Measurements from ENCODE around the gene SP6. TPM values are rescaled to one million over a fixed set of nuclear protein-coding genes. Genes with fewer than 3 reads are reported as not detected.

The SP6 gene
- total and polyA plus RNA-seq, 2 of the 8 experiments (the other 6 are each of a cell fraction or from before 2014, with no cell fraction given): 1.2 to 1.5 TPM

- Histone ChIP-seq H3K4ac (replicated peaks; ENCODE audit: insufficient read length, low read depth, low read length) (no peak within 1 kb of the TSS), H3K9ac (replicated peaks in 1 of 4; ENCODE audit: extremely low read depth in 1 of 4, low read depth in 3 of 4, low read length in 3 of 4) (peak within 1 kb of the TSS in 1 of 4 experiments; percentile 0; a peak in 2 of 7 replicates), H3K23ac (ENCODE audit: insufficient read length) (no peak within 1 kb of the TSS), H4K20me1 (replicated peaks in 1 of 2; ENCODE audit: control insufficient read depth in 1 of 2, insufficient read depth in 2 of 2, low read length in 2 of 2) (no peaks in the 10 kb centered on the region), H4K8ac (ENCODE audit: extremely low read depth, insufficient read depth, low read length) (peak within 1 kb of the TSS; percentile 88; the same call in 1 of the 2 replicates), H3K79me1 (ENCODE audit: low read depth, low read length) (no peaks in the 10 kb centered on the region), H2AK5ac (ENCODE audit: low read depth, low read length) (no peak within 1 kb of the TSS), H2BK120ac (replicated peaks; ENCODE audit: low read depth, low read length) (no peak within 1 kb of the TSS), H3K4me2 (ENCODE audit: insufficient read depth in 1 of 2, low read depth in 2 of 2, low read length in 2 of 2) (peak within 1 kb of the TSS; percentile 72 to 97), H3K4me3 (ENCODE audit: extremely low read depth in 1 of 4, insufficient read depth in 2 of 4, low read depth in 3 of 4, low read length in 4 of 4) (peak within 1 kb of the TSS; percentile 42 to 70 (median 70)), H3K23me2 (ENCODE audit: low read depth, low read length) (peaks cover 8% of the 10 kb centered on the region; the same call in 1 of the 2 replicates), H3K4me1 (replicated peaks in 1 of 4; ENCODE audit: control insufficient read depth in 3 of 4, insufficient read depth in 4 of 4, low read length in 3 of 4) (peaks cover 0 to 12% (median 7%) of the 10 kb centered on the region in 4 experiments; a peak in 6 of 7 replicates), H2BK12ac (ENCODE audit: low read depth, low read length) (peak within 1 kb of the TSS; percentile 19; the same call in 1 of the 2 replicates), H2BK20ac (ENCODE audit: low read length) (no peak within 1 kb of the TSS), H4K5ac (ENCODE audit: insufficient read length, low read depth, low read length) (peak within 1 kb of the TSS; percentile 2), H3K79me2 (ENCODE audit: control insufficient read depth in 1 of 2, insufficient read depth in 2 of 2, low read length in 2 of 2) (no peaks in the 10 kb centered on the region), H2BK15ac (ENCODE audit: low read length) (no peak within 1 kb of the TSS), H3K27ac (ENCODE audit: low read depth, low read length) (no peak within 1 kb of the TSS), H3K36me3 (ENCODE audit: control insufficient read depth in 2 of 4, insufficient read depth in 4 of 4, low read length in 3 of 4) (peaks cover 5 to 22% (median 15%) of the 10 kb centered on the region in 4 experiments; a peak in 6 of 8 replicates), H3K27me3 (replicated peaks in 1 of 4; ENCODE audit: control insufficient read depth in 3 of 4, extremely low read depth in 1 of 4, insufficient read depth in 3 of 4, low read length in 3 of 4) (no peaks in the 10 kb centered on the region), H3K9me3 (ENCODE audit: insufficient read depth in 2 of 2, low read depth in 1 of 2, low read length in 1 of 2) (no peaks in the 10 kb centered on the region), H3K56ac (replicated peaks; ENCODE audit: insufficient read length, low read depth, low read length) (no peak within 1 kb of the TSS), H3K14ac (ENCODE audit: insufficient read length) (no peak within 1 kb of the TSS), H3K18ac (ENCODE audit: extremely low read depth, low read length) (peak within 1 kb of the TSS; percentile 48; the same call in 1 of the 2 replicates), H2BK5ac (ENCODE audit: low read depth, low read length) (peak within 1 kb of the TSS; percentile 41; the same call in 1 of the 2 replicates), H4K91ac (replicated peaks; ENCODE audit: insufficient read length, low read length) (peak within 1 kb of the TSS; percentile 70), H2AFZ (ENCODE audit: low read length) (peak within 1 kb of the TSS; percentile 15; the same call in 1 of the 2 replicates)
- ChIA-PET CTCF (ENCODE audit: partially characterized antibody) (interaction anchor here (0.5 to 2.2 kb wide), 14 partner anchors 7 to 198 kb away, joined by 3 to 10 read pairs (median 4); partner anchors contain the start of gene SCRN2), POLR2A (ENCODE audit: partially characterized antibody) (interaction anchor here (0.6 to 2.6 kb wide), 8 partner anchors 9 to 160 kb away, joined by 3 to 10 read pairs (median 4); partner anchors contain the start of genes LRRC46, MRPL10 and SP2)
- peak; percentile 60 to 79 for DNase-seq (ENCODE audit: low read depth in 1 of 2, low spot score in 2 of 2)
- peak; percentile 78 for FAIRE-seq
- 14% methylated on average over 20 of the region's 21 CpGs; no CpG with 5 or more reads in 1 of the 2 experiments for WGBS, 2 experiments (ENCODE audit: extremely low coverage in 1 of 2, insufficient coverage in 1 of 2, insufficient read length in 1 of 2, insufficient replicate concordance in 2 of 2, low coverage in 1 of 2, low lambda C conversion rate in 2 of 2, missing lambda C conversion rate in 1 of 2)
Observed at GRCh38 chr17:47821424-47822391, 29.3 kb downstream of the SP6 start, which contains the start of gene OSBPL7. Gene OSBPL7 (minus strand): TSS chr17:47821794. CDS start chr17:47820278, 1,516 bp downstream.

All from H1 (cell line).